K562 (cell line): Measurements from ENCODE around the gene TRIM71. TPM values are rescaled to one million over a fixed set of nuclear protein-coding genes. Genes with fewer than 3 reads are reported as not detected.

Source experiments
- ATAC-seq: fragments of 200-7000 bp; cut with Tn5 transposase; 3 replicates; pipeline ENCODE4 v1.9.1; 2020; ENCODE audit warnings: moderate library complexity
- BruUV-seq: library from RNA; stranded (reverse); fragments of 400-500 nt; replicated peaks from 2 replicates; lab custom pipeline; 2021; lab: Mats Ljungman, UMichigan
- CTCF ChIA-PET: fragments of 300-600 bp; formaldehyde crosslinking; extraction: SDS; loops from one replicate; lab custom pipeline; 2021; ENCODE audit warnings: low intra/inter-chr PET ratio; lab: Yijun Ruan, JAX
- POLR2A ChIA-PET: fragments of 300-600, 350-650 bp; sonication (Branson Sonifier 250); formaldehyde crosslinking; extraction: SDS; loops from one replicate; lab custom pipeline; 2021; ENCODE audit warnings: antibody characterized with exemption, inconsistent platforms; lab: Yijun Ruan, JAX
- DNase-seq, 4 experiments: peaks; one replicate each; pipeline versions ENCODE4 v3.0.0 to v3.0.0-alpha.2; 2011 to 2018; ENCODE audit warnings: low spot score in 3 of 4, mixed read lengths in 3 of 4; ENCODE audit errors: extremely low read depth in 1 of 4
- FAIRE-seq: peaks from 2 replicates; lab custom pipeline; 2011; peaks lifted over from hg19 to GRCh38; lab: Jason Lieb, UNC
- H2AFZ ChIP-seq: 2 replicates; pipeline ENCODE4 v1.6.0; 2011; ENCODE audit warnings: low read depth, low read length, control low read depth, inconsistent platforms
- H3K27ac ChIP-seq: fragments of 200-600 bp; 3 replicates; pipeline ENCODE4 v1.8.0; 2011; ENCODE audit warnings: low read depth, mild to moderate bottlenecking, control low read depth, inconsistent platforms, low read length, moderate library complexity, mixed read lengths; ENCODE audit errors: extremely low read depth
- H3K27me3 ChIP-seq, 2 experiments: fragments of 300-600 bp in 1 of 2; 2 replicates in 1 of 2; 3 replicates in 1 of 2; pipeline versions ENCODE4 v1.6.0 to v1.8.0; 2011; ENCODE audit warnings: inconsistent platforms in 2 of 2, low read length in 2 of 2, mild to moderate bottlenecking in 1 of 2, mixed read lengths in 1 of 2, moderate library complexity in 1 of 2; ENCODE audit not compliant: control insufficient read depth in 2 of 2, insufficient read depth in 2 of 2
- H3K36me3 ChIP-seq: fragments of 300-600 bp; 3 replicates; pipeline ENCODE4 v1.8.0; 2011; ENCODE audit warnings: mild to moderate bottlenecking, low read length, inconsistent platforms; ENCODE audit not compliant: control insufficient read depth, insufficient read depth
- H3K4me1 ChIP-seq, 2 experiments: fragments of 200-600 bp in 1 of 2; replicated peaks in 1 of 2; 2 replicates in 1 of 2; 3 replicates in 1 of 2; pipeline versions ENCODE4 v1.5.1 to v1.8.0; 2011; ENCODE audit warnings: inconsistent platforms in 2 of 2, low read length in 2 of 2, mild to moderate bottlenecking in 1 of 2, mixed read lengths in 1 of 2, moderate library complexity in 1 of 2; ENCODE audit not compliant: control insufficient read depth in 2 of 2, insufficient read depth in 2 of 2
- H3K4me2 ChIP-seq: 2 replicates; pipeline ENCODE4 v1.6.1; 2011; ENCODE audit warnings: low read length, control low read depth, inconsistent platforms, mixed read lengths; ENCODE audit not compliant: insufficient read depth
- H3K4me3 ChIP-seq: fragments of 200-600 bp; sonication (generic), shearing (Covaris generic); 2 replicates; pipeline ENCODE4 v1.5.1; 2016; ENCODE audit warnings: control low read depth, inconsistent platforms
- H3K79me2 ChIP-seq: fragments of 200-600 bp; 3 replicates; pipeline ENCODE4 v1.8.0; 2011; ENCODE audit warnings: low read length, inconsistent platforms; ENCODE audit not compliant: control insufficient read depth, insufficient read depth
- H3K9ac ChIP-seq, 2 experiments: 2 replicates each; pipeline versions ENCODE4 v1.6.0 to v1.6.1; 2011; ENCODE audit warnings: low read depth in 2 of 2, low read length in 2 of 2, control low read depth in 1 of 2, inconsistent platforms in 1 of 2, mild to moderate bottlenecking in 1 of 2, mixed read lengths in 1 of 2; ENCODE audit not compliant: insufficient read depth in 1 of 2
- H3K9me1 ChIP-seq: one replicate; pipeline ENCODE4 v1.6.0; 2011; ENCODE audit warnings: inconsistent platforms, mild to moderate bottlenecking, low read length, moderate library complexity; ENCODE audit not compliant: control insufficient read depth, insufficient read depth
- H3K9me3 ChIP-seq: replicated peaks from 2 replicates; pipeline ENCODE4 v1.5.1; 2011; ENCODE audit warnings: low read depth, low read length, inconsistent platforms; ENCODE audit not compliant: control insufficient read depth, insufficient read depth
- H4K20me1 ChIP-seq: replicated peaks from 2 replicates; pipeline ENCODE4 v1.6.1; 2011; ENCODE audit warnings: low read length, inconsistent platforms, mixed read lengths; ENCODE audit not compliant: control insufficient read depth, insufficient read depth
- ARID2 ChIP-seq: fragments of 450-650 bp; IDR thresholded peaks from 2 replicates; pipeline ENCODE4 v1.6.1; 2017; ENCODE audit warnings: antibody characterized with exemption, mild to moderate bottlenecking
- C11orf30 ChIP-seq: fragments of 450-650 bp; IDR thresholded peaks from 2 replicates; pipeline ENCODE4 v1.6.1; 2016; ENCODE audit warnings: low read depth, mild to moderate bottlenecking
- FOXK2 ChIP-seq, 2 experiments: fragments of 450-650 bp; IDR thresholded peaks in 1 of 2; conservative IDR thresholded peaks in 1 of 2; 2 replicates each; pipeline ENCODE4 v1.6.1; 2016; ENCODE audit warnings: low read depth in 2 of 2, mild to moderate bottlenecking in 1 of 2
- GABPB2 ChIP-seq: fragments of 250-450 bp; sonication (Bioruptor Pico); conservative IDR thresholded peaks from 2 replicates; pipeline ENCODE4 v1.5.1; 2021; ENCODE audit warnings: mild to moderate bottlenecking
- RB1 ChIP-seq: fragments of 450-650 bp; IDR thresholded peaks from 2 replicates; pipeline ENCODE4 v1.6.1; 2017; ENCODE audit warnings: low read depth, mild to moderate bottlenecking
- TAF15 ChIP-seq: fragments of 200-400 bp; formaldehyde crosslinking; IDR thresholded peaks from 2 replicates; pipeline ENCODE4 v1.6.1; 2017; ENCODE audit warnings: mild to moderate bottlenecking, low read depth, low read length, moderate library complexity
- TAF7 ChIP-seq: fragments of 450-650 bp; IDR thresholded peaks from 2 replicates; pipeline ENCODE4 v1.6.1; 2016; ENCODE audit warnings: missing genetic modification characterization, missing compliant biosample characterization
- TBL1XR1 ChIP-seq, 2 experiments: IDR thresholded peaks; 2 replicates each; pipeline ENCODE4 v1.6.1; 2012; ENCODE audit warnings: improper control_type of control experiment in 2 of 2, low read length in 2 of 2, mild to moderate bottlenecking in 1 of 2
- ZNF165 ChIP-seq: fragments of 250-450 bp; sonication (Bioruptor Pico); IDR thresholded peaks from 2 replicates; pipeline ENCODE4 v1.4.0; 2020; ENCODE audit warnings: borderline replicate concordance
- WGBS: fragments of 100-300 bp; shearing (Covaris generic); methylation state at CpG from one replicate; pipeline ENCODE4 v1.1.6; 2016; ENCODE audit warnings: low coverage, mixed read lengths; ENCODE audit not compliant: insufficient coverage; ENCODE audit errors: missing lambda C conversion rate; 5-methylcytosine and 5-hydroxymethylcytosine counted together
- in situ Hi-C: fragments of 300-500 bp; cut with MboI; formaldehyde crosslinking; loops from 4 replicates; pipeline ENCODE4 v1.15.0; 2018; ENCODE audit warnings: inconsistent platforms, mixed read lengths
- intact Hi-C: fragments of 100-400 bp; cut with micrococcal nuclease; formaldehyde crosslinking; loops from 2 replicates; pipeline ENCODE4 v1.14.2; 2022
- polyA plus RNA-seq, 8 experiments: library from polyadenylated mRNA; depleted of rRNA in 4 of 8; stranded (reverse) in 5 of 8; unstranded in 3 of 8; fragments of >200 nt; fragmentation: Nextera tagmentation in 2 of 8; fragmentation: Illumina TruSeq in 1 of 8; extraction: Ambion mirVana in 2 of 8; extraction: Trizol in 1 of 8; gene quantifications; 2 replicates each; pipeline versions ENCODE4 v1.2.1 to v1.2.3, GENCODE V29; 2011 to 2014; ENCODE audit warnings: inconsistent platforms in 1 of 8, missing spikeins in 1 of 8
- total RNA-seq, 7 experiments: library from RNA; depleted of rRNA in 6 of 7; stranded (reverse); fragments of >200 nt in 6 of 7; fragmentation: Illumina TruSeq in 2 of 7; extraction: Trizol in 2 of 7; gene quantifications; 2 replicates each; pipeline versions ENCODE4 v1.2.1 to v1.2.3, GENCODE V29; 2011 to 2021; ENCODE audit warnings: low replicate concordance in 1 of 7
- TF ChIP-seq, protein P1 (sequence below): fragments of 250-450 bp; sonication (Bioruptor Pico); IDR thresholded peaks from 2 replicates; pipeline ENCODE4 v1.4.0; 2020
- TF ChIP-seq, protein P2 (sequence below): IDR thresholded peaks from 2 replicates; pipeline ENCODE4 v1.6.1; 2016; ENCODE audit warnings: missing genetic modification characterization, missing compliant biosample characterization
- TF ChIP-seq, protein P3 (sequence below): fragments of 250-450 bp; sonication (Bioruptor Pico); IDR thresholded peaks from 2 replicates; pipeline ENCODE4 v1.8.0; 2021; ENCODE audit warnings: mild to moderate bottlenecking, moderate library complexity
- TF ChIP-seq, protein P4 (sequence below): sonication (generic); formaldehyde crosslinking; IDR thresholded peaks from 2 replicates; pipeline ENCODE4 v1.9.0; 2022; ENCODE audit warnings: mild to moderate bottlenecking, missing genetic modification reagents

Gene TRIM71
- total and polyA plus RNA-seq, 9 of the 15 experiments (the other 6 are each of a cell fraction or from before 2014, with no cell fraction given), result 0.04 to 0.11 TPM; not detected in 7

DNA sequence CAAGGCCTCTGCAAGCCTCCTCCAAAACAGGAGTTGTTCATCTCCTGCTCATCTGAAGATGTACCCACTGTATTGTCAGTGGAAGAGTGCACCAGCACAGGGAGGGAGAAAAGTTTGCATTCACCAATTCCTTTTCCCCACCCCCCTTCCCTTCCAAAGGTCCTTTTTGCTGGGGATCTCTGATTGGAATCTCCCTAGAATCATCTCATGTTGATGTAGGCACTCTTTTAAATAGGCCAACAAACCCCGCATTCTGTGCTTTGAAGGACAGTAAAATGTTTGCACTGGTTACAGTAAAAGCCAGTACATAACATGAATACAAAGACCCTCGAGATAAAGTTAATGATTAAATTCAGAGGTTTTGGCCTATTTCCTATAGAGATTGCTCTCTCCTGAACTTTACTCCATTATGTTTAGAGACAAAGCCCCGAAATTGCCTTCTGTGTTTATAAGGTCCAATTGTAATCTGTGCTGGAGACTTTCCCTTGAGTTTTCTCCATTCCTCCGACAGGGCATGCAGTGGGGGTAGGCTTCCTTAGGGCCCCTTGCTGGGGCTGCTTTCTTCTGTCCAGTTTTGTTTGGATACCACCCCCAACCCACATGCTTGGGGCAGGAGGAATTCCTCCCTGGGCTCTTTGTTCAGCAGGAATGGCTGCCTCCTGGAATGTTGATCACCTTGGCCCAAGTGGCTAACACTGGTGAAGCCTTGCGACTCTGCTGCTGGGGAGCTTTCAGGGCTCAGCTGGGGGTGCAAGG, 22.5 kb downstream of the TRIM71 start:
- H3K79me2 ChIP-seq, result no peaks in the 10 kb centered on the region
- peak; percentile 40 for FAIRE-seq
- POLR2A ChIA-PET, result interaction anchor here (1.0 kb wide), 1 partner anchor 8 kb away, joined by 3 read pairs; no protein-coding TSS in a partner anchor

More for the DNA sequence above, 22.5 kb downstream of the TRIM71 start:
- intact Hi-C loops, result no loop called here
- Histone ChIP-seq H3K4me3 (no peak overlapping the region), H3K9me1 (no peaks in the 10 kb centered on the region), H3K9me3 (no peaks in the 10 kb centered on the region), H4K20me1 (no peaks in the 10 kb centered on the region), H3K27ac (no peak overlapping the region), H3K27me3 (peaks cover 70 to 77% of the 10 kb centered on the region in 2 experiments), H2AFZ (no peak overlapping the region), H3K9ac (no peak overlapping the region), H3K4me1 (no peaks in the 10 kb centered on the region)
- in situ Hi-C loops, result no loop called here
- DNase-seq, result no peak
- 6% methylated on average over 5 of the region's 5 CpGs for WGBS
- BruUV-seq, result no TSS peak
- TF ChIP-seq ARID2 (no peak), TAF15 (no peak), ZNF165 (no peak), TBL1XR1 (IDR thresholded peaks at IDR 0.05; ENCODE audit: low read length in 2 of 2) (no peak), TAF7 (tag) (no peak), FOXK2 (conservative IDR thresholded peaks at IDR 0.05 in 1 of 2, IDR thresholded peaks at IDR 0.05 in 1 of 2; ENCODE audit: low read depth in 2 of 2) (no peak), GABPB2 (no peak), RB1 (no peak), C11orf30 (no peak)
- TF ChIP-seq, protein P1, sequence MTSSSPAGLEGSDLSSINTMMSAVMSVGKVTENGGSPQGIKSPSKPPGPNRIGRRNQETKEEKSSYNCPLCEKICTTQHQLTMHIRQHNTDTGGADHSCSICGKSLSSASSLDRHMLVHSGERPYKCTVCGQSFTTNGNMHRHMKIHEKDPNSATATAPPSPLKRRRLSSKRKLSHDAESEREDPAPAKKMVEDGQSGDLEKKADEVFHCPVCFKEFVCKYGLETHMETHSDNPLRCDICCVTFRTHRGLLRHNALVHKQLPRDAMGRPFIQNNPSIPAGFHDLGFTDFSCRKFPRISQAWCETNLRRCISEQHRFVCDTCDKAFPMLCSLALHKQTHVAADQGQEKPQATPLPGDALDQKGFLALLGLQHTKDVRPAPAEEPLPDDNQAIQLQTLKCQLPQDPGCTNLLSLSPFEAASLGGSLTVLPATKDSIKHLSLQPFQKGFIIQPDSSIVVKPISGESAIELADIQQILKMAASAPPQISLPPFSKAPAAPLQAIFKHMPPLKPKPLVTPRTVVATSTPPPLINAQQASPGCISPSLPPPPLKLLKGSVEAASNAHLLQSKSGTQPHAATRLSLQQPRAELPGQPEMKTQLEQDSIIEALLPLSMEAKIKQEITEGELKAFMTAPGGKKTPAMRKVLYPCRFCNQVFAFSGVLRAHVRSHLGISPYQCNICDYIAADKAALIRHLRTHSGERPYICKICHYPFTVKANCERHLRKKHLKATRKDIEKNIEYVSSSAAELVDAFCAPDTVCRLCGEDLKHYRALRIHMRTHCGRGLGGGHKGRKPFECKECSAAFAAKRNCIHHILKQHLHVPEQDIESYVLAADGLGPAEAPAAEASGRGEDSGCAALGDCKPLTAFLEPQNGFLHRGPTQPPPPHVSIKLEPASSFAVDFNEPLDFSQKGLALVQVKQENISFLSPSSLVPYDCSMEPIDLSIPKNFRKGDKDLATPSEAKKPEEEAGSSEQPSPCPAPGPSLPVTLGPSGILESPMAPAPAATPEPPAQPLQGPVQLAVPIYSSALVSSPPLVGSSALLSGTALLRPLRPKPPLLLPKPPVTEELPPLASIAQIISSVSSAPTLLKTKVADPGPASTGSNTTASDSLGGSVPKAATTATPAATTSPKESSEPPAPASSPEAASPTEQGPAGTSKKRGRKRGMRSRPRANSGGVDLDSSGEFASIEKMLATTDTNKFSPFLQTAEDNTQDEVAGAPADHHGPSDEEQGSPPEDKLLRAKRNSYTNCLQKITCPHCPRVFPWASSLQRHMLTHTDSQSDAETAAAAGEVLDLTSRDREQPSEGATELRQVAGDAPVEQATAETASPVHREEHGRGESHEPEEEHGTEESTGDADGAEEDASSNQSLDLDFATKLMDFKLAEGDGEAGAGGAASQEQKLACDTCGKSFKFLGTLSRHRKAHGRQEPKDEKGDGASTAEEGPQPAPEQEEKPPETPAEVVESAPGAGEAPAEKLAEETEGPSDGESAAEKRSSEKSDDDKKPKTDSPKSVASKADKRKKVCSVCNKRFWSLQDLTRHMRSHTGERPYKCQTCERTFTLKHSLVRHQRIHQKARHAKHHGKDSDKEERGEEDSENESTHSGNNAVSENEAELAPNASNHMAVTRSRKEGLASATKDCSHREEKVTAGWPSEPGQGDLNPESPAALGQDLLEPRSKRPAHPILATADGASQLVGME (CRISPR knock-in tag), result no peak
- TF ChIP-seq, protein P2, sequence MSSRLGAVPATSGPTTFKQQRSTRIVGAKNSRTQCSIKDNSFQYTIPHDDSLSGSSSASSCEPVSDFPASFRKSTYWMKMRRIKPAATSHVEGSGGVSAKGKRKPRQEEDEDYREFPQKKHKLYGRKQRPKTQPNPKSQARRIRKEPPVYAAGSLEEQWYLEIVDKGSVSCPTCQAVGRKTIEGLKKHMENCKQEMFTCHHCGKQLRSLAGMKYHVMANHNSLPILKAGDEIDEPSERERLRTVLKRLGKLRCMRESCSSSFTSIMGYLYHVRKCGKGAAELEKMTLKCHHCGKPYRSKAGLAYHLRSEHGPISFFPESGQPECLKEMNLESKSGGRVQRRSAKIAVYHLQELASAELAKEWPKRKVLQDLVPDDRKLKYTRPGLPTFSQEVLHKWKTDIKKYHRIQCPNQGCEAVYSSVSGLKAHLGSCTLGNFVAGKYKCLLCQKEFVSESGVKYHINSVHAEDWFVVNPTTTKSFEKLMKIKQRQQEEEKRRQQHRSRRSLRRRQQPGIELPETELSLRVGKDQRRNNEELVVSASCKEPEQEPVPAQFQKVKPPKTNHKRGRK (tag), result no peak
- TF ChIP-seq, protein P3, sequence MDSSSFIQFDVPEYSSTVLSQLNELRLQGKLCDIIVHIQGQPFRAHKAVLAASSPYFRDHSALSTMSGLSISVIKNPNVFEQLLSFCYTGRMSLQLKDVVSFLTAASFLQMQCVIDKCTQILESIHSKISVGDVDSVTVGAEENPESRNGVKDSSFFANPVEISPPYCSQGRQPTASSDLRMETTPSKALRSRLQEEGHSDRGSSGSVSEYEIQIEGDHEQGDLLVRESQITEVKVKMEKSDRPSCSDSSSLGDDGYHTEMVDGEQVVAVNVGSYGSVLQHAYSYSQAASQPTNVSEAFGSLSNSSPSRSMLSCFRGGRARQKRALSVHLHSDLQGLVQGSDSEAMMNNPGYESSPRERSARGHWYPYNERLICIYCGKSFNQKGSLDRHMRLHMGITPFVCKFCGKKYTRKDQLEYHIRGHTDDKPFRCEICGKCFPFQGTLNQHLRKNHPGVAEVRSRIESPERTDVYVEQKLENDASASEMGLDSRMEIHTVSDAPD, result no peak
- TF ChIP-seq, protein P4, sequence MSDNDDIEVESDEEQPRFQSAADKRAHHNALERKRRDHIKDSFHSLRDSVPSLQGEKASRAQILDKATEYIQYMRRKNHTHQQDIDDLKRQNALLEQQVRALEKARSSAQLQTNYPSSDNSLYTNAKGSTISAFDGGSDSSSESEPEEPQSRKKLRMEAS (CRISPR knock-in tag), result no peak
- TF ChIP-seq, all 486 proteins: peak for 0
- CTCF ChIA-PET, result no interaction called here
- no peak overlapping the region for H3K4me2 ChIP-seq
- no peak for ATAC-seq
- no peaks in the 10 kb centered on the region for H3K36me3 ChIP-seq
